Inferior parietal cortex (tissue), 1 donor: ENCODE data around the gene ZNF554.

Experiments
- DNase-seq: peaks from one replicate; pipeline ENCODE4 v3.0.0-alpha.2; 2016; ENCODE audit errors: extremely low spot score

The ZNF554 gene

DNA sequence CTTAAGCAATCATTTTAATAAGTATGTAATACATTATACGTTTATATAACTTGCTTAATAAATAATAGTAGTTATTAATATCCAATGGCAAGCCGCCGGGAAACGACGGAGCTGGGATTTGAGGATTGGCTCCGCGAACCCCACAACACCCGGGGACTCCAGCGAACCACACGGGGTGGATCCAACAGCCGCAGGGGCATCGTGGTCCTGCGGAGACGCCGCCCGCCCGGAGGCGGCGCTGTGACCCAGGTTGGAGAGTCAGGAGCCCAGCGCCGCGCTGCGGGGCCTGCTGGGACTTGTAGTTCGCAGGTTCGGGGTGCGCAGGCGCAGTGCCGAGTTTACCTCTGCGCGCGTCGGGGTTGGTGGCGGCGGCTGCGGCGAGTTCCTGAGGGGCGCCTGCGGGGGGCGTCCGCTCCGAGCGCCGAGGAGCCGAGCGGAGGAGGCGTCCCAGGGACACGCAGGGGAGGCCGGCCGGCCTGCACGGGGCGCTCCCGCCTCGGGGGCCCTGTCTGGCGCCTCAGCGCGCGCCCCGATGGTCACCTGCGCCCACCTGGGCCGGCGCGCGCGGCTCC lies at the start of gene ZNF554:
Gene ZNF554, plus strand, starts transcription at position 329 of the 572 bp plus-strand sequence. Its CDS starts 204 bp downstream, at position 533.
- DNase-seq, result peak; percentile 94

GRCh38 chr19:2770055-2771013 lies 49.3 kb upstream of the ZNF554 start:
- no peak for DNase-seq

DNA sequence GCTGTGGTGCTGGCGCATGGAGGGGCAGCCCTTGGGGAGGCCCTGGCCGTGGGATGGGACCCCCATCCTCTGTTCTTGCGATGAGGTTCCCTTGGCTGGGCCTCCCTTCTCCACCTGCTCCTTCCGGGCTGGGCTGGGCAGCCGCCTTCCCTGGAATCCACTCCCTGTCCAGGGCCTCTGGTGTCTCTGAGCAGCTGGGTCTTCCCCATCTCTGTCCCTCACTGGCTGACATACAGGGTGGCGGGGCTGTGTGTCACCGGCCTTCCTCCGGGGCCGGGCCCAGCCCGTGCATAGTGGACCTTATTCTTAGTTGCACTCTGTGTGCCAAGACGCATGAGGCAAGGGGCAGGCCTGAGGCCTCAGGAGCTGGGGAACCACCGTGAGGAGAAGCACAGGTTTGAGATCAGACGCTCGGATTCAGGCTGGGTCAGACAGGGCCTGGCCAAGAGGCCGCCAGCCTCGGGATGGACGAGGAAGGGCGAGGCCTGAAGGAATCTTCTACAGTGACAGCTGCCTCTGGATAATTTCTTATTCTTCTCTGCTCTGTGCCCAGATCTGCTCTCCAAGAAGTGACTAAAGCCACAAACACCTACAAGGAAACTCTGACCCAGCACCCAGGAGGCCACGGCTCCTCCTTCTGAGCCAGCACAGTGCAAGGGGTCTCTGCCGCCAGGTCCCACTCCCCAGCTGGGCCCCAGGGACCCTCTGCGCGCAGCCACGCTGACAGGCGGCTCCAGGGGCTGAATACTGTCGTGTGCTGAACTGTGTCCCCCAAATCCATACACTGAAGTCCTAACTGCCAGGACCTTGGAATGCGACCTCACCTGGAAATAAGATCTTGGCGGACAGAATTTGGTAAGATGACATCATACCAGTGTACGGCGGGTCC lies 47.6 kb upstream of the ZNF554 start:
- DNase-seq, result no peak

DNA sequence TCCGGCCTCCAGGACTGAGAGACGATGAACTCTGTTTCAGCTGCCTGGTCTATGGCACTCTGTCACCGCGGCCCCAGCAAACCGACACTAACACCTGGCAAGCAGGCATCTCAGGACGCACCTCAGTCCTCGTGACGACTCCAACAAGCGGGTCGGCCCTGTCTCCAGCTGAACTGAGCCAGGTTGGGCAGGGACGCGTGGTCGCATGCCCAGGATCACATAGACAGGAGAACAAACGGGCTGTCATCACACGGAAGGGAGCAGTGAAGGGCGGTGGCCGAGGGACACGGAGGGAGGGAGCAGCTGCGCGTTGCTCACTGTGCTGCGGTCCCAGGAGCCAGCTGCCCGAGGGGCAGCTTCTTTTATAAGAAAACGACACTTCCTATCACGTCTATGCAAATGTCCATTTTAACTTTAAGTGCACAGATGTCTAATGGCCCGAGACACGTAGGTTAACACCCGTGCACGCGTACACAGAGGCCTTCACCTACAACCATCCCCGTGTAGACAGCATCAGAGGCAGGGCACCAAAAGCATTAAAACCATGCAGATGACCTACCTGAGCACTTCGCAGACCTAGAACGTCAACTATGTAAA lies 45.5 kb upstream of the ZNF554 start:
- no peak for DNase-seq

GRCh38 chr19:2774953-2775555 lies 44.6 kb upstream of the ZNF554 start:
- DNase-seq, result no peak

GRCh38 chr19:2775556-2776430 lies 43.9 kb upstream of the ZNF554 start:
- DNase-seq, result no peak

GRCh38 chr19:2777952-2778683 lies 41.5 kb upstream of the ZNF554 start:
- DNase-seq, result no peak

DNA sequence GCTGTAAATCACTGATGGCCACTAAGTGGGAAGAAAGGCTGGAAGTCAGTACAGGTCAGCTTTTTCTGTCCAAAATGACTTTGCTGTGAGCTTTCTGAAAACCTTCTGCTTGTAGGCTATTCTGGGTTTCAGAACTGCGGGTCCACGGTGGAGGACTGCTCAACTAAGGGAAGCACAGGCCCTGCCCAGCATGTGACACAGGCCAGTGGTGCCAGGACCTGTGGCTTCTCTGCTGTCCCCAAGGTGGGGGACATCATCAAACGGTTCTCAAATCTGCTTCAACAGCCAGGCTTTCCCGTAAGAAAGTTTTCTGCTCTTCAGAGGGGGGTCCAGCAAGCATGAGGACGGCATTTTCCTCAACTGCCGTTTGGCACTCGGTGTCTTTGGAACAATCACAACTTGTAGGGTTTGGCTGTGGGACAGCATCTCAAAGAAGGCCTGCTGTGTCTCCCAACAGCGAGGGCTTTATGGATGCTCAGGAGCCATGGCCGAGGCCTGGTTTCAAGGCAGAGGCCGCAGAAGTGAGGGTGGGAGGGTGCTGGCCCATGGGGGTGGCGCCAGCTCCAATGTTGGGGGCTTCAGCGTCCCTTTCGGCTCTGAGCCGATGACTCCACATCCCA lies 40.4 kb upstream of the ZNF554 start:
- peak; percentile 37 for DNase-seq

DNA sequence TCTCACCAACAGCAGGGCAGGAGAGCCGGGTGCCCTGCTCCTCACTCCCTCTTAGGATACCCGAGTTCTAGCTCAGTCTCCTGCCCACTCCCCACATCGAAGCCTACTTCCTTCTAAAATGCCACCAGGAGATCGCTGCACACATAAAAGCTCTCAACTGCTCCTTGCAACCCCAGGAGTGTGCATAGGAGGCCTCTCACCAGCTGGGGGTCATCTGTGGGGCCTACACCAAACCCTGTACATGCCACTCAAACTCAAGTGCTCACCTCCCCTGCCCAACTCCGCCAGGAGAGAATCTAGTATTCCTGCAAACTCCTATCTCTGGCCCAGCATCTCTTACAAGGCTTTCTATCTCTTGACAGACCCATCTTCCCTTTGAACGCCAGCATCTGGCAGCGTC lies 39.4 kb upstream of the ZNF554 start:
- no peak for DNase-seq

GRCh38 chr19:2782329-2782935 lies 37.2 kb upstream of the ZNF554 start:
- no peak for DNase-seq

GRCh38 chr19:2782936-2783780 lies 36.5 kb upstream of the ZNF554 start, which contains the start of gene SGTA:
TSS of gene SGTA (minus strand) at chr19:2783273. CDS start at chr19:2769068, 14,205 bp downstream.
- DNase-seq, result peak; percentile 99

GRCh38 chr19:2783781-2784145 lies 35.9 kb upstream of the ZNF554 start:
- DNase-seq, result no peak

GRCh38 chr19:2785244-2785997 lies 34.2 kb upstream of the ZNF554 start, which contains the start of gene THOP1:
TSS of gene THOP1 (plus strand) at chr19:2785503. CDS start at chr19:2785663, 160 bp downstream.
- DNase-seq, result peak; percentile 97

DNA sequence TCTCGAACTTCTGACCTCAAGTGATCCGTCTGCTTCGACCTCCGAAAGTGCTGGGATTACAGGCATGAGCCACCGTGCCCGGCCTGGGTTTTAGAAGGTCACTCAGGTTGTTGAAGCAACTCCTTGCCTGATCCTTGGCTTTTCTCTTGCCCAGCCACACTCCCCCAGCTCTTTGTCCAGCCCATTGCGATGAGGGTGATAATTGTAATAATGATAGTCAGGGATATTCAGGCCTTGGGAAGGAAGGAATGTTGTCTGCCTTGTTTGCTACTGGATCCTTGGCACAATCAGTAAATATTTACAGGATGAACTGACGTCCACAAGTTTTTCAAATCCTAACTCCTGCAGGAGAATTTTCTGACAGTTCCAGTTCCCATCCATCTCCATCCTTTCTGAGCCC lies 32.6 kb upstream of the ZNF554 start:
- DNase-seq, result no peak

DNA sequence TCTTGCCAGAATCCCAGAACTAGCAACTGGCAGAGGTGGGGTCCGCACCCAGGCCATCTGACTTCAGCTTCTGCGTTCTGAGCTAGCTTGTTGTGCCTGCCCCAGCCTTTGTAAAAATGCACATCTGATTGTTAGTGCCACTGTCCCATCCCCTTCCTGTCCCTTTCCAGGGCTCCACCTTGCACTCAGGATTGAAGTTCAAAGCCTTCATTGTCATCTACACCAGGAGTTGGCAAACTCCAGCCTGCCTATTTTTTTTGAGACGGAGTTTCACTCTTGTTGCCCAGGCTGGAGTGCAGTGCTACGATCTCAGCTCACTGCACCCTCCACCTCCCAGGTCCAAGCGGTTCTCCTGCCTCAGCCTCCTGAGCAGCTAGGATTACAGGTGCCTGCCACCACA lies 31.4 kb upstream of the ZNF554 start:
- DNase-seq, result no peak

DNA sequence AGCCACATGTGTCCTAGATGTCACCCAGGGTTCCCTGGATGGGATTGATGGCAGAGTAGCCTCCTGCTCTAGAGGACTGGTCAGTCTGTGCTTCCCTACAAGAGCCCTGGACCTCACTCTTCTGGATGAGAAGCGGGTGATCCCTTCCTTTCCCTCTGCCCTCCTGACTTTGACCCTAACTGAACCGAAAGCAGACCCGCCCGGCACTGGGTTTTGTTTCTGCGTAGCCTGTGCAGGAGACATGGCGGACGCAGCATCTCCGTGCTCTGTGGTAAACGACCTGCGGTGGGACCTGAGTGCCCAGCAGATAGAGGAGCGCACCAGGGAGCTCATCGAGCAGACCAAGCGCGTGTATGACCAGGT lies 29.5 kb upstream of the ZNF554 start:
- no peak for DNase-seq
